Lower lobe of right lung (tissue), 2 donors: Measurements from ENCODE around the gene FAM118A. TPM values are rescaled to one million over a fixed set of nuclear protein-coding genes. Genes with fewer than 3 reads are reported as not detected.

Experiments
- ATAC-seq, 2 donors: fragments of 200-7000 bp; cut with Tn5 transposase; one replicate each; pipeline ENCODE4 v1.9.1; 2020 to 2022; ENCODE audit warnings: mild to moderate bottlenecking in 2 of 2, moderate library complexity in 2 of 2
- DNase-seq: peaks from one replicate; pipeline ENCODE4 v3.0.0-alpha.2; 2020
- H3K27ac ChIP-seq: fragments of 200-600 bp; one replicate; pipeline ENCODE4 v1.8.0; 2022
- H3K27me3 ChIP-seq: fragments of 200-600 bp; one replicate; pipeline ENCODE4 v1.8.0; 2022; ENCODE audit warnings: low read depth
- H3K36me3 ChIP-seq: fragments of 200-600 bp; one replicate; pipeline ENCODE4 v1.8.0; 2022; ENCODE audit warnings: mild to moderate bottlenecking
- H3K4me1 ChIP-seq: fragments of 200-600 bp; one replicate; pipeline ENCODE4 v1.8.0; 2022
- H3K4me3 ChIP-seq: fragments of 200-600 bp; one replicate; pipeline ENCODE4 v1.8.0; 2022; ENCODE audit warnings: mild to moderate bottlenecking
- H3K9me3 ChIP-seq: fragments of 200-600 bp; one replicate; pipeline ENCODE4 v1.8.0; 2022
- intact Hi-C: fragments of 100-400 bp; cut with DNase I; formaldehyde crosslinking; loops from one replicate; pipeline ENCODE4 v1.11.0; 2022
- total RNA-seq: library from RNA; stranded (reverse); fragmentation: NEBNext Ultra II Directional; extraction: Animal tissue kit (Norgen Biotek cat#: 25700); gene quantifications from one replicate; pipeline ENCODE4 v1.2.1, GENCODE V29; 2021
- TF ChIP-seq, protein P1 (sequence below): fragments of 200-600 bp; IDR thresholded peaks from one replicate; pipeline ENCODE4 v1.8.0; 2022; ENCODE audit warnings: antibody characterized with exemption, mild to moderate bottlenecking
- donor health status: DM: no; HTN: yes; CAD: no; lungs with severe emphysema.

FAM118A gene
- total RNA-seq, 1 donor from 2014 or later = 19.8 TPM

DNA sequence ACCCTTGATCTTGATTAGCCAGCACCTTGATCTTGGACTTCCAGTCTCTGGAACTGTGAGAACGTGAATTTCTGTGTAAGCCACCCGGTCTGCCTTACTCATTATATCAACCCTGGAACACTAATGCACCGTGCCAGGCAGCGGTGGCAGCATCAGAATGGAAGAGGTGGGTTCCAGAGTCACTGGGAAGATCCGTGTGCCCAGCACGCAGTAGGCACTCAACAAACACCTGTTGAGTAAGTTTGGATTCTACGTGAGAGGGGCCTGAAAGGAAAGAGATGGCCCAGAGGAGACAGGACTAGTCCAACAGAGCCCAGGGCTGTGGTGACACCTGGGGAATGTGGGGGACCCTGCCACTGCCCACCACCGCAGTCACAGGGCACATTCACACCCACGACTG, 31.6 kb upstream of the FAM118A start:
- no peaks in the 10 kb centered on the region for H3K27me3 ChIP-seq
- no peak for ATAC-seq
- H3K27ac ChIP-seq = no peak overlapping the region

DNA sequence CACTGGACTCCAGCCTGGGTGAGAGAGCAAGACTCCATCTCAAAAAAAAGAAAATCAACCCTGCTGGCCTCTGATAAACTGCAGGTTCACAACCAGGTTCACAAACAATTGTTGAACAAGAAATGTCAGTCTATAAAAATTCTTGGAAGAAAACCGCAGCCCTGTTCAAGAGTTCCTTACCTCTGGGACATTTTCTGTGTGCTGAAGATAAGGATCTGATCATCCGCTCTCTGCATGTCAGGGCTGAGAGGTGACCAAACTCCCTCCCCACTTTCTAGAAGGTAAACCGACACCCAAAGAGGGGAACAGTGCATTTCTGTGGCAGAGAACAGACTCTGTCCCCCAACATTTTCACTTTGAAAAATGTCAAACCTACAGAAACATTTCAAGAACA, 29.1 kb upstream of the FAM118A start:
- no peak for DNase-seq
- no peak for ATAC-seq
- peaks cover 10% of the 10 kb centered on the region for H3K27me3 ChIP-seq
- intact Hi-C loops = no loop called here
- peaks cover 24% of the 10 kb centered on the region for H3K4me1 ChIP-seq
- no peaks in the 10 kb centered on the region for H3K36me3 ChIP-seq
- no peak overlapping the region for H3K27ac ChIP-seq
- TF ChIP-seq, protein P1, sequence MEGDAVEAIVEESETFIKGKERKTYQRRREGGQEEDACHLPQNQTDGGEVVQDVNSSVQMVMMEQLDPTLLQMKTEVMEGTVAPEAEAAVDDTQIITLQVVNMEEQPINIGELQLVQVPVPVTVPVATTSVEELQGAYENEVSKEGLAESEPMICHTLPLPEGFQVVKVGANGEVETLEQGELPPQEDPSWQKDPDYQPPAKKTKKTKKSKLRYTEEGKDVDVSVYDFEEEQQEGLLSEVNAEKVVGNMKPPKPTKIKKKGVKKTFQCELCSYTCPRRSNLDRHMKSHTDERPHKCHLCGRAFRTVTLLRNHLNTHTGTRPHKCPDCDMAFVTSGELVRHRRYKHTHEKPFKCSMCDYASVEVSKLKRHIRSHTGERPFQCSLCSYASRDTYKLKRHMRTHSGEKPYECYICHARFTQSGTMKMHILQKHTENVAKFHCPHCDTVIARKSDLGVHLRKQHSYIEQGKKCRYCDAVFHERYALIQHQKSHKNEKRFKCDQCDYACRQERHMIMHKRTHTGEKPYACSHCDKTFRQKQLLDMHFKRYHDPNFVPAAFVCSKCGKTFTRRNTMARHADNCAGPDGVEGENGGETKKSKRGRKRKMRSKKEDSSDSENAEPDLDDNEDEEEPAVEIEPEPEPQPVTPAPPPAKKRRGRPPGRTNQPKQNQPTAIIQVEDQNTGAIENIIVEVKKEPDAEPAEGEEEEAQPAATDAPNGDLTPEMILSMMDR = no peak
- H3K4me3 ChIP-seq = no peak overlapping the region
- H3K9me3 ChIP-seq = no peaks in the 10 kb centered on the region

More for the DNA sequence above, 31.6 kb upstream of the FAM118A start:
- TF ChIP-seq, protein P1 = no peak
- intact Hi-C loops = no loop called here
- Histone ChIP-seq H3K4me1 (peaks cover 14% of the 10 kb centered on the region), H3K36me3 (no peaks in the 10 kb centered on the region), H3K4me3 (no peak overlapping the region), H3K9me3 (no peaks in the 10 kb centered on the region)
- no peak for DNase-seq

DNA sequence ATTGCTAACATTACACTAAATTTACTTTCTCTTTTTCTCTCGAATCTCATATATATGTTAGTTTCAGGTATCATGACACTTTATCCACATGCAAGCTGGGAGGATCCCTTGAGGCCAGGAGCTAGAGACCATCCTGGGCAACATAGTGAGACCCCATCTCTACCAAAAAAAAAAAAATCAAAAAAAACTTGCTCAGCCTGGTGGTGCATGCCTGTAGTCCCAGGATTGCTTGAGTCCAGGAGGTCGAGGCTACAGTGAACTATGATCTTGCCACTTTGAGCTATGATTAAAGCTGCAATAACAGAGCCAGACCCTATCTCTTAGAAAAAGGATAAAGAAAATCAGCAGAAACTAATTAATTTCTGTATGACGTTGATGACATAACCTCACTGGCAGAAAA, 28.7 kb upstream of the FAM118A start:
- no peak for DNase-seq
- Histone ChIP-seq H3K4me1 (peaks cover 24% of the 10 kb centered on the region), H3K4me3 (no peak overlapping the region), H3K27me3 (peaks cover 14% of the 10 kb centered on the region), H3K9me3 (no peaks in the 10 kb centered on the region), H3K36me3 (no peaks in the 10 kb centered on the region), H3K27ac (no peak overlapping the region)
- no peak for ATAC-seq
- TF ChIP-seq, protein P1 = no peak
- intact Hi-C loops = no loop called here

- peak; percentile 87 for DNase-seq
Observed at GRCh38 chr22:45284705-45285262, 24.9 kb upstream of the FAM118A start, which contains the start of gene UPK3A. UPK3A (plus strand) TSS chr22:45284949; CDS start chr22:45285014, 65 bp downstream.

GRCh38 chr22:45285263-45286058, 24.3 kb upstream of the FAM118A start:
- DNase-seq (no peak), ATAC-seq (peak in 1 of 2 donors; percentile 2)
- Histone ChIP-seq H3K36me3 (no peaks in the 10 kb centered on the region), H3K27me3 (peaks cover 17% of the 10 kb centered on the region), H3K4me1 (peaks cover 13% of the 10 kb centered on the region), H3K9me3 (no peaks in the 10 kb centered on the region), H3K27ac (no peak overlapping the region), H3K4me3 (peak overlapping the region; percentile 44)
- TF ChIP-seq, protein P1 = no peak
- intact Hi-C loops = no loop called here

More at GRCh38 chr22:45284705-45285262, 24.9 kb upstream of the FAM118A start, which contains the start of gene UPK3A:
- Histone ChIP-seq H3K4me1 (peaks cover 19% of the 10 kb centered on the region), H3K36me3 (no peaks in the 10 kb centered on the region), H3K9me3 (no peaks in the 10 kb centered on the region), H3K27ac (no peak within 1 kb of the TSS), H3K27me3 (peaks cover 17% of the 10 kb centered on the region), H3K4me3 (peak within 1 kb of the TSS; percentile 44)
- peak; percentile 96 to 97 for ATAC-seq
- TF ChIP-seq, protein P1 = no peak
- intact Hi-C loops = no loop called here
